Endothelial cell of umbilical vein (primary cell): ENCODE results near the gene ZFAND5.

Experiments used
- EZH2 ChIP-seq: IDR thresholded peaks from 2 replicates; pipeline ENCODE4 v1.6.1; 2012; ENCODE audit warnings: borderline replicate concordance, low read depth, mild to moderate bottlenecking, moderate library complexity, low read length, inconsistent platforms; ENCODE audit not compliant: severe bottlenecking
- MAX ChIP-seq: IDR thresholded peaks from 2 replicates; pipeline ENCODE4 v1.6.1; 2011; ENCODE audit not compliant: insufficient read depth, insufficient read length
- MYC ChIP-seq: IDR thresholded peaks from one replicate; pipeline ENCODE4 v1.6.1; 2011; ENCODE audit warnings: mild to moderate bottlenecking, low read depth, low read length
- POLR2A ChIP-seq: IDR thresholded peaks from 2 replicates; pipeline ENCODE4 v1.6.1; 2012; ENCODE audit warnings: low read depth, mild to moderate bottlenecking, control low read depth, low read length
- TF ChIP-seq, protein P1 (sequence below), 2 donors: IDR thresholded peaks; 1 replicate in 1 of 2; 2 replicates in 1 of 2; pipeline ENCODE4 v1.5.1; 2011; ENCODE audit warnings: low read length in 2 of 2, mild to moderate bottlenecking in 2 of 2, moderate library complexity in 2 of 2, control low read depth in 1 of 2, inconsistent platforms in 1 of 2, low read depth in 1 of 2; ENCODE audit not compliant: insufficient read depth in 1 of 2; ENCODE audit errors: extremely low read depth in 1 of 2

DNA sequence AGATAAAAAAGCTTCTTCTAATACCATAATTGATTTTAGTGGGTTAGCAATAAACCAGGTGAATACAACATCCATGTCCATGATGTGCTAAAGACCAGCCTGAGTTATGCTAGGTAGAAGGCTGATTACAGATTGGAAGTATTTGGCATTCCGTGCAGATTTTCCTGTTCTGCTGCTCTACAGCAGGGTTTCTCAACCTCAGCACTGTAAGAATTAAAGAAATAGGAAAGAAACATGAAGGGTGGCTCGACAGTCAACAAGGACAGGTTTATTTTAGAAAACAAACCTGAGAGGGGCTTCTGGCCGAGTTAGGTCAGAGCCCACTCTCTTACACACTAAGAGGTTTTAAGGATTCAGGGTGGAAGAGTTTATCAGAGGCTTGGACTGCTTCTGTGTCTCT, 42.3 kb downstream of the ZFAND5 start:
- TF ChIP-seq EZH2 (no peak), MYC (no peak), MAX (no peak), POLR2A (no peak)
- TF ChIP-seq, protein P1, sequence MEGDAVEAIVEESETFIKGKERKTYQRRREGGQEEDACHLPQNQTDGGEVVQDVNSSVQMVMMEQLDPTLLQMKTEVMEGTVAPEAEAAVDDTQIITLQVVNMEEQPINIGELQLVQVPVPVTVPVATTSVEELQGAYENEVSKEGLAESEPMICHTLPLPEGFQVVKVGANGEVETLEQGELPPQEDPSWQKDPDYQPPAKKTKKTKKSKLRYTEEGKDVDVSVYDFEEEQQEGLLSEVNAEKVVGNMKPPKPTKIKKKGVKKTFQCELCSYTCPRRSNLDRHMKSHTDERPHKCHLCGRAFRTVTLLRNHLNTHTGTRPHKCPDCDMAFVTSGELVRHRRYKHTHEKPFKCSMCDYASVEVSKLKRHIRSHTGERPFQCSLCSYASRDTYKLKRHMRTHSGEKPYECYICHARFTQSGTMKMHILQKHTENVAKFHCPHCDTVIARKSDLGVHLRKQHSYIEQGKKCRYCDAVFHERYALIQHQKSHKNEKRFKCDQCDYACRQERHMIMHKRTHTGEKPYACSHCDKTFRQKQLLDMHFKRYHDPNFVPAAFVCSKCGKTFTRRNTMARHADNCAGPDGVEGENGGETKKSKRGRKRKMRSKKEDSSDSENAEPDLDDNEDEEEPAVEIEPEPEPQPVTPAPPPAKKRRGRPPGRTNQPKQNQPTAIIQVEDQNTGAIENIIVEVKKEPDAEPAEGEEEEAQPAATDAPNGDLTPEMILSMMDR (IDR thresholded peaks at IDR 0.05; ENCODE audit: extremely low read depth in 1 of 2, insufficient read depth in 1 of 2, low read depth in 1 of 2, low read length in 2 of 2): no peak
